Suprapubic skin (tissue), 4 donors: Measurements from ENCODE around the gene LGMN.

ENCODE experiments used
- CTCF ChIP-seq, 2 donors: fragments of 200-600 bp in 1 of 2; fragments of 450-650 bp in 1 of 2; sonication (generic) in 1 of 2; IDR thresholded peaks; one replicate each; pipeline ENCODE4 v1.5.1; 2016 to 2019; ENCODE audit warnings: antibody characterized with exemption in 2 of 2, mild to moderate bottlenecking in 1 of 2, moderate library complexity in 1 of 2
- POLR2A ChIP-seq, 2 donors: fragments of 450-650 bp; IDR thresholded peaks; one replicate each; pipeline ENCODE4 v1.6.1; 2017; ENCODE audit warnings: antibody characterized with exemption in 2 of 2, mild to moderate bottlenecking in 2 of 2, moderate library complexity in 2 of 2
- POLR2AphosphoS5 ChIP-seq, 3 donors: sonication (generic); formaldehyde crosslinking; IDR thresholded peaks; one replicate each; pipeline ENCODE4 v1.6.1; 2017; ENCODE audit warnings: antibody characterized with exemption in 3 of 3

GRCh38 chr14:92687681-92688433 is 60.6 kb downstream of the LGMN start:
- TF ChIP-seq POLR2AphosphoS5 (IDR thresholded peaks at IDR 0.05), result no peak
- TF ChIP-seq CTCF (IDR thresholded peaks at IDR 0.05), result no peak
- TF ChIP-seq POLR2A (IDR thresholded peaks at IDR 0.05), result no peak
